Tibial nerve (tissue), 4 donors: Measurements from ENCODE around the gene SUPT7L.

Source experiments
- EP300 ChIP-seq, 2 donors: sonication (generic); formaldehyde crosslinking; IDR thresholded peaks; one replicate each; pipeline ENCODE4 v1.6.1; 2017; ENCODE audit warnings: antibody characterized with exemption in 2 of 2, mild to moderate bottlenecking in 1 of 2
- TF ChIP-seq, protein P1 (sequence below), 5 experiments: fragments of 200-600 bp in 3 of 5; fragments of 450-650 bp in 2 of 5; sonication (generic) in 3 of 5; IDR thresholded peaks; one replicate each; pipeline ENCODE4 v1.5.1; 2016 to 2019; ENCODE audit warnings: antibody characterized with exemption in 5 of 5, mild to moderate bottlenecking in 3 of 5, moderate library complexity in 2 of 5

DNA sequence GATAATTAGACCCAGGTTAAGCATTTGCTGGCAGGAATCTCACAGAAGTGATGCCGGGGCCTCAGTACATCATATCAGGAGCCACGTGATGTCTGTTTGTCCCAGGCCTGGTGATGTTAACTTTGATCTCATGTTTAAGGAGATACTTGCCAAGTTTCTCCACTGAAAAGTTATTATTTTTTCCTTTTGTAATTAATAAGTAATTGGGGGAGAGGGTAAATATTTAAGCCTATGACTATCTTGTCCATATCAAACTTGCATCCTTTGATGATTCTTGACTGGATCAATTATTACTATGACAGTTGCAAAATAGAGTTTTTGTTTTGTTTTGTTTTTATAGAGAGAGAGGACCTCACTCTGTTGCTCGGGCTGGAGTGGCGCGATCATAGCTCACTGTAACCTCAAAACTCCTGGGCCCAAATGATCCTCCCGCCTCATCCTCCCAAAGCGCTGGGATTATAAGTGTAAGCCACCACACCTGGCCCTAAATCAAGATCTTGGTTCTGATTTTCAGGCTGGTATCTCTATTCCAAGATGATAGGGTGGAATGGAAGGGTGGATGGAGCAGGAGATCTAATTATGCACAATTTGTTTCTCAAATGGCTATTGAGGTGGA lies 46.7 kb upstream of the SUPT7L start:
- TF ChIP-seq EP300 (IDR thresholded peaks at IDR 0.05), result no peak
- TF ChIP-seq, protein P1, sequence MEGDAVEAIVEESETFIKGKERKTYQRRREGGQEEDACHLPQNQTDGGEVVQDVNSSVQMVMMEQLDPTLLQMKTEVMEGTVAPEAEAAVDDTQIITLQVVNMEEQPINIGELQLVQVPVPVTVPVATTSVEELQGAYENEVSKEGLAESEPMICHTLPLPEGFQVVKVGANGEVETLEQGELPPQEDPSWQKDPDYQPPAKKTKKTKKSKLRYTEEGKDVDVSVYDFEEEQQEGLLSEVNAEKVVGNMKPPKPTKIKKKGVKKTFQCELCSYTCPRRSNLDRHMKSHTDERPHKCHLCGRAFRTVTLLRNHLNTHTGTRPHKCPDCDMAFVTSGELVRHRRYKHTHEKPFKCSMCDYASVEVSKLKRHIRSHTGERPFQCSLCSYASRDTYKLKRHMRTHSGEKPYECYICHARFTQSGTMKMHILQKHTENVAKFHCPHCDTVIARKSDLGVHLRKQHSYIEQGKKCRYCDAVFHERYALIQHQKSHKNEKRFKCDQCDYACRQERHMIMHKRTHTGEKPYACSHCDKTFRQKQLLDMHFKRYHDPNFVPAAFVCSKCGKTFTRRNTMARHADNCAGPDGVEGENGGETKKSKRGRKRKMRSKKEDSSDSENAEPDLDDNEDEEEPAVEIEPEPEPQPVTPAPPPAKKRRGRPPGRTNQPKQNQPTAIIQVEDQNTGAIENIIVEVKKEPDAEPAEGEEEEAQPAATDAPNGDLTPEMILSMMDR (IDR thresholded peaks at IDR 0.05), result no peak
